ENCODE data around the gene FTO.

GRCh38 chr16:53911513-53911912 is 207.6 kb downstream of the FTO start:
- TF ChIP-seq POLR2AphosphoS5 (IDR thresholded peaks at IDR 0.05) (no peak), TAF1 (IDR thresholded peaks at IDR 0.05; ENCODE audit: low read depth) (no peak), CTCF (IDR thresholded peaks at IDR 0.05; ENCODE audit: poor library complexity, severe bottlenecking) (no peak), RAD21 (conservative IDR thresholded peaks at IDR 0.05) (no peak), REST (IDR thresholded peaks at IDR 0.05; ENCODE audit: borderline replicate concordance) (no peak)

All from neural cell (in vitro differentiated cells).